ENCODE data around the gene RAD50. TPM values are rescaled to one million over a fixed set of nuclear protein-coding genes. Genes with fewer than 3 reads are reported as not detected.

RAD50 gene
- total RNA-seq, 2 experiments from 2014 or later: 46.0 to 51.3 TPM

GRCh38 chr5:132677682-132678400 is 121.1 kb downstream of the RAD50 start:
- H3K4me1 Mint-ChIP-seq: peaks cover 22% of the 10 kb centered on the region
- POLR2A ChIA-PET: interaction anchor here (0.7 kb wide), 1 partner anchor 199 kb away, joined by 3 read pairs; no protein-coding TSS in a partner anchor
- no peak for DNase-seq
- no peak for ATAC-seq
- no peak overlapping the region for H3K27ac Mint-ChIP-seq
- H3K9me3 Mint-ChIP-seq (ENCODE audit: low read depth): no peaks in the 10 kb centered on the region
- CTCF ChIA-PET: interaction anchor here (1.0 kb wide), 1 partner anchor 14 kb away, joined by 3 read pairs; no protein-coding TSS in a partner anchor
- no peaks in the 10 kb centered on the region for H3K27me3 Mint-ChIP-seq
- intact Hi-C loops (cut with DNase I, micrococcal nuclease): no loop called here
- no peak overlapping the region for H3K4me3 Mint-ChIP-seq
- no peaks in the 10 kb centered on the region for H3K36me3 Mint-ChIP-seq (ENCODE audit: low read depth)

GRCh38 chr5:132678735-132679134 is 122.0 kb downstream of the RAD50 start:
- peaks cover 18% of the 10 kb centered on the region for H3K4me1 Mint-ChIP-seq
- DNase-seq (no peak), ATAC-seq (no peak)
- no peak overlapping the region for H3K27ac Mint-ChIP-seq
- H3K4me3 Mint-ChIP-seq: no peak overlapping the region
- POLR2A ChIA-PET: interaction anchor here (0.7 kb wide), 1 partner anchor 128 kb away, joined by 4 read pairs; no protein-coding TSS in a partner anchor
- H3K27me3 Mint-ChIP-seq: no peaks in the 10 kb centered on the region
- CTCF ChIA-PET: interaction anchor here (1.0 kb wide), 2 partner anchors 15 to 938 kb away, joined by 3 read pairs; no protein-coding TSS in a partner anchor
- no peaks in the 10 kb centered on the region for H3K36me3 Mint-ChIP-seq (ENCODE audit: low read depth)
- intact Hi-C loops (cut with DNase I, micrococcal nuclease): no loop called here
- H3K9me3 Mint-ChIP-seq (ENCODE audit: low read depth): no peaks in the 10 kb centered on the region

GRCh38 chr5:132679166-132679565 is 122.4 kb downstream of the RAD50 start:
- H3K27ac Mint-ChIP-seq: no peak overlapping the region
- H3K4me3 Mint-ChIP-seq: no peak overlapping the region
- intact Hi-C loops (cut with DNase I, micrococcal nuclease): no loop called here
- H3K36me3 Mint-ChIP-seq (ENCODE audit: low read depth): no peaks in the 10 kb centered on the region
- peaks cover 14% of the 10 kb centered on the region for H3K4me1 Mint-ChIP-seq
- DNase-seq (no peak), ATAC-seq (no peak)
- ChIA-PET POLR2A (no interaction called here), CTCF (interaction anchor here (1.0 kb wide), 1 partner anchor 939 kb away, joined by 3 read pairs; no protein-coding TSS in a partner anchor)
- no peaks in the 10 kb centered on the region for H3K27me3 Mint-ChIP-seq
- no peaks in the 10 kb centered on the region for H3K9me3 Mint-ChIP-seq (ENCODE audit: low read depth)

GRCh38 chr5:132679717-132680380 is 123.1 kb downstream of the RAD50 start:
- no peaks in the 10 kb centered on the region for H3K27me3 Mint-ChIP-seq
- no peak overlapping the region for H3K27ac Mint-ChIP-seq
- CTCF ChIA-PET: interaction anchor here (1.0 kb wide), 1 partner anchor 939 kb away, joined by 3 read pairs; no protein-coding TSS in a partner anchor
- H3K9me3 Mint-ChIP-seq (ENCODE audit: low read depth): no peaks in the 10 kb centered on the region
- DNase-seq: no peak
- no peak for ATAC-seq
- peaks cover 14% of the 10 kb centered on the region for H3K4me1 Mint-ChIP-seq
- H3K4me3 Mint-ChIP-seq: no peak overlapping the region
- intact Hi-C loops (cut with DNase I, micrococcal nuclease): no loop called here
- no peaks in the 10 kb centered on the region for H3K36me3 Mint-ChIP-seq (ENCODE audit: low read depth)
- POLR2A ChIA-PET: no interaction called here

GRCh38 chr5:132680780-132681475 is 124.2 kb downstream of the RAD50 start:
- H3K4me1 Mint-ChIP-seq: peaks cover 15% of the 10 kb centered on the region
- ATAC-seq (no peak), DNase-seq (no peak)
- intact Hi-C loops (cut with DNase I, micrococcal nuclease): no loop called here
- no peaks in the 10 kb centered on the region for H3K36me3 Mint-ChIP-seq (ENCODE audit: low read depth)
- H3K27me3 Mint-ChIP-seq: no peaks in the 10 kb centered on the region
- ChIA-PET POLR2A (no interaction called here), CTCF (no interaction called here)
- H3K9me3 Mint-ChIP-seq (ENCODE audit: low read depth): no peaks in the 10 kb centered on the region
- no peak overlapping the region for H3K4me3 Mint-ChIP-seq
- no peak overlapping the region for H3K27ac Mint-ChIP-seq

- Mint-ChIP-seq H3K4me3 (no peak overlapping the region), H3K4me1 (peaks cover 13% of the 10 kb centered on the region), H3K27me3 (no peaks in the 10 kb centered on the region), H3K9me3 (ENCODE audit: low read depth) (no peaks in the 10 kb centered on the region), H3K36me3 (ENCODE audit: low read depth) (no peaks in the 10 kb centered on the region), H3K27ac (no peak overlapping the region)
- CTCF ChIA-PET: no interaction called here
- POLR2A ChIA-PET: no interaction called here
- intact Hi-C loops (cut with DNase I, micrococcal nuclease): no loop called here
- no peak for DNase-seq
- ATAC-seq: no peak
Measured at GRCh38 chr5:132681476-132681831, 124.7 kb downstream of the RAD50 start.

GRCh38 chr5:132681983-132682382 is 125.2 kb downstream of the RAD50 start:
- DNase-seq (no peak), ATAC-seq (no peak)
- Mint-ChIP-seq H3K27me3 (no peaks in the 10 kb centered on the region), H3K4me3 (no peak overlapping the region), H3K9me3 (ENCODE audit: low read depth) (no peaks in the 10 kb centered on the region), H3K36me3 (ENCODE audit: low read depth) (no peaks in the 10 kb centered on the region), H3K27ac (no peak overlapping the region), H3K4me1 (peaks cover 14% of the 10 kb centered on the region)
- CTCF ChIA-PET: no interaction called here
- POLR2A ChIA-PET: no interaction called here
- intact Hi-C loops (cut with DNase I, micrococcal nuclease): no loop called here

- Mint-ChIP-seq H3K9me3 (ENCODE audit: low read depth) (no peaks in the 10 kb centered on the region), H3K27me3 (no peaks in the 10 kb centered on the region), H3K27ac (no peak overlapping the region), H3K4me3 (no peak overlapping the region), H3K4me1 (peaks cover 33% of the 10 kb centered on the region), H3K36me3 (ENCODE audit: low read depth) (peaks cover 2% of the 10 kb centered on the region)
- ATAC-seq (no peak), DNase-seq (no peak)
- ChIA-PET CTCF (interaction anchor here (0.8 kb wide), 1 partner anchor 33 kb away, joined by 3 read pairs; no protein-coding TSS in a partner anchor), POLR2A (no interaction called here)
- intact Hi-C loops (cut with DNase I, micrococcal nuclease): no loop called here
Measured at GRCh38 chr5:132684491-132684890, 127.7 kb downstream of the RAD50 start.

GRCh38 chr5:132684922-132685720 is 128.3 kb downstream of the RAD50 start:
- Mint-ChIP-seq H3K27me3 (no peaks in the 10 kb centered on the region), H3K9me3 (ENCODE audit: low read depth) (no peaks in the 10 kb centered on the region), H3K4me1 (peaks cover 33% of the 10 kb centered on the region), H3K4me3 (no peak overlapping the region), H3K36me3 (ENCODE audit: low read depth) (peaks cover 2% of the 10 kb centered on the region), H3K27ac (no peak overlapping the region)
- POLR2A ChIA-PET: no interaction called here
- DNase-seq (peak; percentile 59), ATAC-seq (no peak)
- intact Hi-C loops (cut with DNase I, micrococcal nuclease): no loop called here
- CTCF ChIA-PET: interaction anchor here (0.8 kb wide), 1 partner anchor 32 kb away, joined by 3 read pairs; no protein-coding TSS in a partner anchor

GRCh38 chr5:132686193-132686592 is 129.4 kb downstream of the RAD50 start:
- ATAC-seq (no peak), DNase-seq (no peak)
- Mint-ChIP-seq H3K36me3 (ENCODE audit: low read depth) (peaks cover 2% of the 10 kb centered on the region), H3K27me3 (no peaks in the 10 kb centered on the region), H3K4me3 (no peak overlapping the region), H3K4me1 (peaks cover 33% of the 10 kb centered on the region), H3K27ac (no peak overlapping the region), H3K9me3 (ENCODE audit: low read depth) (no peaks in the 10 kb centered on the region)
- ChIA-PET CTCF (no interaction called here), POLR2A (interaction anchor here (0.6 kb wide), 1 partner anchor 132 kb away, joined by 4 read pairs; no protein-coding TSS in a partner anchor)
- intact Hi-C loops (cut with DNase I, micrococcal nuclease): no loop called here

- Mint-ChIP-seq H3K36me3 (ENCODE audit: low read depth) (peaks cover 4% of the 10 kb centered on the region), H3K27ac (peak overlapping the region; percentile 74), H3K9me3 (ENCODE audit: low read depth) (no peaks in the 10 kb centered on the region), H3K4me1 (peaks cover 37% of the 10 kb centered on the region), H3K4me3 (no peak overlapping the region), H3K27me3 (no peaks in the 10 kb centered on the region)
- ATAC-seq: peak; percentile 74
- DNase-seq: peak; percentile 59
- ChIA-PET CTCF (interaction anchor here (1.0 to 1.8 kb wide), 2 partner anchors 50 to 187 kb away, joined by 3 to 9 read pairs; no protein-coding TSS in a partner anchor), POLR2A (interaction anchor here (0.6 kb wide), 3 partner anchors 10 to 277 kb away, joined by 3 to 7 read pairs (median 4); no protein-coding TSS in a partner anchor)
- intact Hi-C loops (cut with DNase I, micrococcal nuclease): loop anchor here (1.0 kb wide), 1 partner anchor 47 kb away; no protein-coding TSS in a partner anchor
Measured at GRCh38 chr5:132687995-132688394, 131.2 kb downstream of the RAD50 start.
